Stomach (tissue), 4 donors: ENCODE measurements around the gene CCDC126.

Experiments
- CTCF ChIP-seq, 7 experiments: fragments of 450-650 bp in 4 of 7; fragments of 200-600 bp in 3 of 7; sonication (generic) in 3 of 7; IDR thresholded peaks; one replicate each; pipeline ENCODE4 v1.5.1; 2016 to 2019; ENCODE audit warnings: antibody characterized with exemption in 7 of 7, control low read depth in 2 of 7, mild to moderate bottlenecking in 1 of 7
- EP300 ChIP-seq: sonication (generic); formaldehyde crosslinking; IDR thresholded peaks from one replicate; pipeline ENCODE4 v1.6.1; 2017; ENCODE audit warnings: antibody characterized with exemption
- POLR2A ChIP-seq, 4 donors: fragments of 450-650 bp; IDR thresholded peaks; one replicate each; pipeline ENCODE4 v1.6.1; 2016; ENCODE audit warnings: antibody characterized with exemption in 4 of 4, control low read depth in 2 of 4, mild to moderate bottlenecking in 1 of 4, moderate library complexity in 1 of 4
- POLR2AphosphoS5 ChIP-seq, 3 donors: sonication (generic); formaldehyde crosslinking; IDR thresholded peaks; one replicate each; pipeline ENCODE4 v1.6.1; 2016; ENCODE audit warnings: antibody characterized with exemption in 3 of 3

GRCh38 chr7:23622506-23622925, 25.3 kb downstream of the CCDC126 start:
- TF ChIP-seq CTCF (IDR thresholded peaks at IDR 0.05), result no peak
- TF ChIP-seq POLR2AphosphoS5 (IDR thresholded peaks at IDR 0.05), result no peak
- no peak for TF ChIP-seq POLR2A (IDR thresholded peaks at IDR 0.05)
- no peak for TF ChIP-seq EP300
